IMR-90 (cell line): ENCODE results near the gene HAUS5. TPM values are rescaled to one million over a fixed set of nuclear protein-coding genes. Genes with fewer than 3 reads are reported as not detected.

Experiments
- ATAC-seq: fragments of 200-7000 bp; cut with Tn5 transposase; 2 replicates; pipeline ENCODE4 v1.9.1; 2020; ENCODE audit warnings: low read depth, mild to moderate bottlenecking, moderate library complexity
- BruUV-seq: library from RNA; stranded (reverse); fragments of 400-500 nt; replicated peaks from 2 replicates; lab custom pipeline; 2021; lab: Mats Ljungman, UMichigan
- CTCF ChIA-PET: fragments of 300-600 bp; formaldehyde crosslinking; extraction: SDS; loops from one replicate; lab custom pipeline; 2021; ENCODE audit warnings: antibody characterized with exemption; lab: Yijun Ruan, JAX
- POLR2A ChIA-PET: fragments of 300-600 bp; sonication (Branson Sonifier 250); formaldehyde crosslinking; loops from one replicate; lab custom pipeline; 2022; ENCODE audit warnings: antibody characterized with exemption; ENCODE audit not compliant: unreplicated experiment; lab: Charles Lee
- DNase-seq: peaks from one replicate; pipeline ENCODE4 v3.0.0; 2013
- H2AFZ ChIP-seq: replicated peaks from 2 replicates; pipeline ENCODE3; 2013; ENCODE audit warnings: low read length, mild to moderate bottlenecking; ENCODE audit not compliant: poor library complexity
- H2AK5ac ChIP-seq: 2 replicates; pipeline ENCODE4 v1.6.1; 2013; ENCODE audit warnings: low read depth, low read length, inconsistent platforms
- H2AK9ac ChIP-seq: replicated peaks from 2 replicates; pipeline ENCODE3; 2013; ENCODE audit warnings: mild to moderate bottlenecking, low read depth, low read length, moderate library complexity; ENCODE audit not compliant: poor library complexity
- H2BK120ac ChIP-seq: 2 replicates; pipeline ENCODE4 v1.6.1; 2013; ENCODE audit warnings: low read depth, low read length, inconsistent platforms
- H2BK15ac ChIP-seq: 3 replicates; pipeline ENCODE4 v1.6.1; 2013; ENCODE audit warnings: low read depth, low read length, inconsistent platforms
- H2BK20ac ChIP-seq: 2 replicates; pipeline ENCODE4 v1.6.1; 2013; ENCODE audit warnings: low read depth, mild to moderate bottlenecking, inconsistent platforms, low read length, moderate library complexity
- H2BK5ac ChIP-seq: 2 replicates; pipeline ENCODE4 v1.6.1; 2013; ENCODE audit warnings: mild to moderate bottlenecking, low read depth, low read length, inconsistent platforms; ENCODE audit not compliant: poor library complexity, severe bottlenecking
- H3K14ac ChIP-seq: replicated peaks from 2 replicates; pipeline ENCODE4 v1.6.1; 2013; ENCODE audit warnings: low read depth, low read length, inconsistent platforms
- H3K18ac ChIP-seq: 2 replicates; pipeline ENCODE4 v1.6.1; 2013; ENCODE audit warnings: low read depth, low read length, control low read depth
- H3K23ac ChIP-seq: 2 replicates; pipeline ENCODE4 v1.6.1; 2013; ENCODE audit warnings: low read depth, low read length, inconsistent platforms
- H3K27ac ChIP-seq: 2 replicates; pipeline ENCODE4 v1.5.1; 2013; ENCODE audit warnings: mild to moderate bottlenecking, control low read depth, low read length; ENCODE audit not compliant: insufficient read depth
- H3K27me3 ChIP-seq: 2 replicates; pipeline ENCODE4 v1.6.1; 2013; ENCODE audit warnings: low read length; ENCODE audit not compliant: control insufficient read depth, insufficient read depth
- H3K36me3 ChIP-seq: 2 replicates; pipeline ENCODE4 v1.6.1; 2013; ENCODE audit warnings: low read length, mixed read lengths; ENCODE audit not compliant: control insufficient read depth, insufficient read depth
- H3K4ac ChIP-seq: 2 replicates; pipeline ENCODE4 v1.6.1; 2013; ENCODE audit warnings: low read depth, low read length, inconsistent platforms
- H3K4me1 ChIP-seq: 2 replicates; pipeline ENCODE4 v1.6.1; 2013; ENCODE audit warnings: low read length, mixed read lengths; ENCODE audit not compliant: control insufficient read depth, insufficient read depth
- H3K4me2 ChIP-seq: 2 replicates; pipeline ENCODE4 v1.6.1; 2013; ENCODE audit warnings: low read depth, mild to moderate bottlenecking, control low read depth, low read length, moderate library complexity
- H3K4me3 ChIP-seq: 2 replicates; pipeline ENCODE4 v1.5.1; 2013; ENCODE audit warnings: low read depth, mild to moderate bottlenecking, control low read depth, low read length, moderate library complexity; ENCODE audit not compliant: insufficient read depth
- H3K56ac ChIP-seq: 2 replicates; pipeline ENCODE4 v1.6.1; 2013; ENCODE audit warnings: low read length, inconsistent platforms; ENCODE audit not compliant: insufficient read depth; ENCODE audit errors: extremely low read depth
- H3K79me1 ChIP-seq, 2 experiments: 2 replicates each; pipeline ENCODE4 v1.6.1; 2013; ENCODE audit warnings: low read length in 2 of 2, inconsistent platforms in 1 of 2, low read depth in 1 of 2
- H3K9ac ChIP-seq: 2 replicates; pipeline ENCODE4 v1.6.1; 2013; ENCODE audit warnings: low read depth, low read length, control low read depth
- H3K9me1 ChIP-seq: 2 replicates; pipeline ENCODE4 v1.6.1; 2013; ENCODE audit warnings: low read length, inconsistent platforms; ENCODE audit not compliant: insufficient read depth
- H3K9me3 ChIP-seq: 2 replicates; pipeline ENCODE4 v1.6.1; 2013; ENCODE audit warnings: low read length; ENCODE audit not compliant: control insufficient read depth, insufficient read depth
- H4K20me1 ChIP-seq: 2 replicates; pipeline ENCODE4 v1.6.1; 2013; ENCODE audit warnings: low read length, inconsistent platforms; ENCODE audit not compliant: insufficient read depth
- H4K5ac ChIP-seq: 2 replicates; pipeline ENCODE4 v1.6.1; 2013; ENCODE audit warnings: mild to moderate bottlenecking, low read depth, low read length, control low read depth
- H4K8ac ChIP-seq, 2 experiments: 2 replicates each; pipeline ENCODE4 v1.6.1; 2013; ENCODE audit warnings: low read depth in 2 of 2, low read length in 2 of 2, control low read depth in 1 of 2, inconsistent platforms in 1 of 2
- H4K91ac ChIP-seq: 2 replicates; pipeline ENCODE4 v1.6.1; 2013; ENCODE audit warnings: low read depth, low read length, inconsistent platforms; ENCODE audit not compliant: insufficient read depth
- CEBPB ChIP-seq: IDR thresholded peaks from 2 replicates; pipeline ENCODE4 v1.6.1; 2012; ENCODE audit warnings: low read depth, low read length, improper control_type of control experiment
- CHD1 ChIP-seq: IDR thresholded peaks from 2 replicates; pipeline ENCODE4 v1.6.1; 2012; ENCODE audit warnings: low read depth, low read length, improper control_type of control experiment
- WGBS, 2 experiments: methylation state at CpG; one replicate each; pipeline versions ENCODE4 v1.1.5 to v1.1.7; 2013; ENCODE audit warnings: missing lambda C conversion rate in 2 of 2; ENCODE audit not compliant: insufficient read length in 1 of 2; ENCODE audit errors: extremely low coverage in 2 of 2; 5-methylcytosine and 5-hydroxymethylcytosine counted together
- dilution Hi-C: fragments of 300-500 bp; cut with HindIII; formaldehyde crosslinking; loops from one replicate; pipeline ENCODE4 v1.14.3; 2018; ENCODE audit warnings: low sequenced_read_pairs; ENCODE audit not compliant: unreplicated experiment
- in situ Hi-C: fragments of 300-500 bp; cut with MboI; formaldehyde crosslinking; loops from 3 replicates; pipeline ENCODE4 v1.14.3; 2019; ENCODE audit warnings: low sequenced_read_pairs, inconsistent platforms, mixed read lengths
- intact Hi-C: fragments of 100-400 bp; cut with micrococcal nuclease; formaldehyde crosslinking; loops from 2 replicates; pipeline ENCODE4 v1.10.0; 2022
- polyA plus RNA-seq, 3 experiments: library from polyadenylated mRNA; depleted of rRNA; stranded (reverse); fragments of >200 nt; gene quantifications; 2 replicates each; pipeline ENCODE4 v1.2.3, GENCODE V29; 2012; ENCODE audit warnings: low replicate concordance in 1 of 3
- total RNA-seq: library from RNA; depleted of rRNA; stranded (reverse); fragments of >200 nt; gene quantifications from 2 replicates; pipeline ENCODE4 v1.2.3, GENCODE V29; 2012

Gene HAUS5
- total and polyA plus RNA-seq, 2 of the 4 experiments (the other 2 are of a cell fraction), result 3.4 to 6.2 TPM

DNA sequence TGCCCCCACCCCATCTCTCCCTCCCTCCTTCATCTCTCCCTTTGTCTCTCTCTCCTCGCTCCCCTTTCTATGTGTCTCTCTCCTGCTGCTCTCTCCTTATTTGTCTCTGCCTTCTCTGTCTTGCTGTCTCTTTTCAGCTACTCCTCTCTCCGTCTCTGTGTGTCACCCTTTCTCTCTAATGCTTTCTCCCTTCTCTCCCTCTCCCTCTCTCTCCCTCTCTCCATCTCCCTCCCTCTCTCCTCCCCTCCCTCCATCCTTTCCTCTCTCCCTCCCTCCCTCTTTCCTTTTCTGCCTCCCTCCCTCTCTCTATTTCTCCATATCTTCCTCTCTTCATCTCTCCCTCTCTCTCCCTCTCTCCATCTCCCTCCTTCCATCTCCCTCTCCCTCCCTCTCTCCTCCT is 49.8 kb upstream of the HAUS5 start:
- Histone ChIP-seq H3K23ac (no peak overlapping the region), H3K79me1 (no peaks in the 10 kb centered on the region), H3K4me3 (no peak overlapping the region), H3K36me3 (no peaks in the 10 kb centered on the region), H2BK5ac (no peak overlapping the region), H4K5ac (no peak overlapping the region), H3K4me2 (no peak overlapping the region), H3K18ac (no peak overlapping the region), H2AK5ac (no peak overlapping the region), H3K27ac (no peak overlapping the region), H3K14ac (no peak overlapping the region), H2BK120ac (no peak overlapping the region), H2AFZ (no peak overlapping the region), H3K56ac (no peak overlapping the region), H2AK9ac (no peak overlapping the region), H4K8ac (no peak overlapping the region), H2BK20ac (no peak overlapping the region), H4K91ac (no peak overlapping the region), H3K9me1 (0 out of 2 replicates have a peak, but pooled peaks cover 3% of the 10 kb centered on the region), H3K9me3 (no peaks in the 10 kb centered on the region), H3K4ac (no peak overlapping the region), H3K4me1 (no peaks in the 10 kb centered on the region), H2BK15ac (no peak overlapping the region), H3K27me3 (peaks cover 35% of the 10 kb centered on the region), H4K20me1 (no peaks in the 10 kb centered on the region), H3K9ac (no peak overlapping the region)
- ATAC-seq, result no peak
- ChIA-PET CTCF (no interaction called here), POLR2A (no interaction called here)
- no peak for DNase-seq
- dilution Hi-C loops, result no loop called here
- 33% methylated on average over 1 of the region's 2 CpGs; no CpG with 5 or more reads in 1 of the 2 experiments for WGBS, 2 experiments
- BruUV-seq, result no TSS peak
- in situ Hi-C loops, result no loop called here
- TF ChIP-seq CHD1 (no peak), CEBPB (no peak)
- intact Hi-C loops, result no loop called here
